PC-3 (cell line): Measurements from ENCODE around the gene TUBB8.

Source experiments
- EZH2 ChIP-seq: fragments of 300-600 bp; sonication (generic); IDR thresholded peaks from one replicate; pipeline ENCODE4 v1.6.1; 2017; ENCODE audit warnings: antibody characterized with exemption, mild to moderate bottlenecking, low read length; ENCODE audit not compliant: unreplicated experiment
- TF ChIP-seq, protein P1 (sequence below): fragments of 300-600 bp; sonication (generic); conservative IDR thresholded peaks from 2 replicates; pipeline ENCODE4 v1.5.1; 2017; ENCODE audit warnings: antibody characterized with exemption, low read depth, mild to moderate bottlenecking, low read length

- TF ChIP-seq, protein P1, sequence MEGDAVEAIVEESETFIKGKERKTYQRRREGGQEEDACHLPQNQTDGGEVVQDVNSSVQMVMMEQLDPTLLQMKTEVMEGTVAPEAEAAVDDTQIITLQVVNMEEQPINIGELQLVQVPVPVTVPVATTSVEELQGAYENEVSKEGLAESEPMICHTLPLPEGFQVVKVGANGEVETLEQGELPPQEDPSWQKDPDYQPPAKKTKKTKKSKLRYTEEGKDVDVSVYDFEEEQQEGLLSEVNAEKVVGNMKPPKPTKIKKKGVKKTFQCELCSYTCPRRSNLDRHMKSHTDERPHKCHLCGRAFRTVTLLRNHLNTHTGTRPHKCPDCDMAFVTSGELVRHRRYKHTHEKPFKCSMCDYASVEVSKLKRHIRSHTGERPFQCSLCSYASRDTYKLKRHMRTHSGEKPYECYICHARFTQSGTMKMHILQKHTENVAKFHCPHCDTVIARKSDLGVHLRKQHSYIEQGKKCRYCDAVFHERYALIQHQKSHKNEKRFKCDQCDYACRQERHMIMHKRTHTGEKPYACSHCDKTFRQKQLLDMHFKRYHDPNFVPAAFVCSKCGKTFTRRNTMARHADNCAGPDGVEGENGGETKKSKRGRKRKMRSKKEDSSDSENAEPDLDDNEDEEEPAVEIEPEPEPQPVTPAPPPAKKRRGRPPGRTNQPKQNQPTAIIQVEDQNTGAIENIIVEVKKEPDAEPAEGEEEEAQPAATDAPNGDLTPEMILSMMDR = no peak
- TF ChIP-seq EZH2 = no peak
Measured at GRCh38 chr10:94613-95012, 45.5 kb upstream of the TUBB8 start.
